Measurements from ENCODE around the gene NTF3.

- TF ChIP-seq CTCF (IDR thresholded peaks at IDR 0.05) (no peak), POLR2AphosphoS5 (IDR thresholded peaks at IDR 0.05) (no peak), POLR2A (IDR thresholded peaks at IDR 0.05) (no peak), EP300 (IDR thresholded peaks at IDR 0.05) (no peak)
Observed at GRCh38 chr12:5464096-5464495, 32.2 kb downstream of the NTF3 start.

Data from upper lobe of left lung (tissue), 4 donors.